Measurements from ENCODE around the gene CCSER1. TPM values are rescaled to one million over a fixed set of nuclear protein-coding genes. Genes with fewer than 3 reads are reported as not detected.

Gene CCSER1
- total RNA-seq, 2 experiments from 2014 or later = not detected

DNA sequence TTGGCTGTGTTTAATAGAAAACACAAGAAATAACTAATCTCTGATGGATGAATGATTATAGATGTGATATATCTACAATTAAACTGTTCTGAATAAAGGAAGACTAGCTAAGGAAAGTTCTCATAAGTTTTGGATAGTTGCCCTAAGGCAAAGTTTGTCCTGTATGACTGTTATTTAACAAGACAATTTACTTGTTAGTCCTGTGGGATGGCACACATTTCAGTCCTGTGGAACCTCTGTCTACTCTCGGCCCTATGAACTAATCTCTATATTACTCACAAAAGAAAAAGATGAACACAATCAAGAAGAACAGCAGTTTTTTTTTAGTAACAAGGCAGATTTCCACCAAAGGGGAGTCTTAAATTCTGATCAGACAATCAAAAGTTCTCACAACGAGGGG lies 314.6 kb downstream of the CCSER1 start:
- ATAC-seq (no peak), DNase-seq (no peak)
- CTCF ChIA-PET = no interaction called here
- Mint-ChIP-seq H3K36me3 (ENCODE audit: low read depth) (no peaks in the 10 kb centered on the region), H3K27me3 (no peaks in the 10 kb centered on the region), H3K9me3 (no peaks in the 10 kb centered on the region), H3K4me1 (ENCODE audit: low read depth) (no peaks in the 10 kb centered on the region), H3K4me3 (no peak overlapping the region), H3K27ac (no peak overlapping the region)
- TF ChIP-seq CTCF (IDR thresholded peaks at IDR 0.05) = no peak
- intact Hi-C loops (cut with micrococcal nuclease) = no loop called here
- POLR2A ChIA-PET = no interaction called here

DNA sequence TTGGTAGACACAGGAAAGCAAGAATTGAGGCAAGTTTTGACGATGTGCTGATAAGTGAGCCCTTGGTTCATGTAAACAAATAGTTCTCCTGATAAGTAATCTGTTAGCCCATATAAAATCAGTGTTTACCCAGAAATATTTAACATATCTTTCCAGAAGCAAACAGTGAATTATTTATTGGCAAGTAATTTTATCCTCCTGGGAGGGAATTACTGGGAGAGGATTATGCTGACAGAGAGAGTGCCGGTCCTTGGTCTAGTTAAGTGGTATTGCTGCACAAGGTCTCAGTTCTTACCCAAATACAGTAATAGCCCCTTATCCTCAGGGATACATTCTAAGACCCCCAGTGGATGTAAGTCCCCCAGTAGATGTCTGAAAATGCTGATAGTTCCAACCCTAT lies 315.4 kb downstream of the CCSER1 start:
- DNase-seq (no peak), ATAC-seq (no peak)
- intact Hi-C loops (cut with micrococcal nuclease) = no loop called here
- ChIA-PET POLR2A (no interaction called here), CTCF (no interaction called here)
- H3K9me3 Mint-ChIP-seq = no peaks in the 10 kb centered on the region
- H3K27me3 Mint-ChIP-seq = no peaks in the 10 kb centered on the region
- no peak overlapping the region for H3K4me3 Mint-ChIP-seq
- H3K36me3 Mint-ChIP-seq (ENCODE audit: low read depth) = no peaks in the 10 kb centered on the region
- no peak for TF ChIP-seq CTCF (IDR thresholded peaks at IDR 0.05)
- no peak overlapping the region for H3K27ac Mint-ChIP-seq
- no peaks in the 10 kb centered on the region for H3K4me1 Mint-ChIP-seq (ENCODE audit: low read depth)

DNA sequence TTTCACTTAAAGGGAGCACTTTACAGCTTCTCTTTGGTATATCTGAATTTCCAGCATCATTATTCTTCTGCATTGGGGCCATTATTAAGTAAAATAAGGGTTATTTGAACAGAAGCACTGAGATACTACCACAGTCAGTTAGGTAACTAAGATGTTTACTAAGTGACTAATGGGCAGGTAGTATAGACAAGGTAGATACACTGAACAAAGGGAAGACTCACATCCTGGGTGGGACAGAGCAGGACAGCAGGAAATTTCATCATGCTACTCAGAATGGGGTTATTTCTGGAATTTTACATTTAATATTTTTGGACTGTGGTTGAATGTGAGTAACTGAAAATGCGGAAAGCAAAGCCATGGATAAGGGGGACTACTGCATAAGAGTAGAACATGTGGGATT lies 316.0 kb downstream of the CCSER1 start:
- no peak for TF ChIP-seq CTCF (IDR thresholded peaks at IDR 0.05)
- no peaks in the 10 kb centered on the region for H3K9me3 Mint-ChIP-seq
- DNase-seq = no peak
- no peak overlapping the region for H3K27ac Mint-ChIP-seq
- H3K27me3 Mint-ChIP-seq = no peaks in the 10 kb centered on the region
- no peak for ATAC-seq
- no peaks in the 10 kb centered on the region for H3K36me3 Mint-ChIP-seq (ENCODE audit: low read depth)
- CTCF ChIA-PET = no interaction called here
- POLR2A ChIA-PET = no interaction called here
- H3K4me3 Mint-ChIP-seq = no peak overlapping the region
- H3K4me1 Mint-ChIP-seq (ENCODE audit: low read depth) = no peaks in the 10 kb centered on the region
- intact Hi-C loops (cut with micrococcal nuclease) = no loop called here

- no peaks in the 10 kb centered on the region for H3K27me3 Mint-ChIP-seq
- no peak overlapping the region for H3K4me3 Mint-ChIP-seq
- no peak for TF ChIP-seq CTCF (IDR thresholded peaks at IDR 0.05)
- no peak for ATAC-seq
- intact Hi-C loops (cut with micrococcal nuclease) = no loop called here
- DNase-seq = no peak
- H3K9me3 Mint-ChIP-seq = no peaks in the 10 kb centered on the region
- no peak overlapping the region for H3K27ac Mint-ChIP-seq
- H3K4me1 Mint-ChIP-seq (ENCODE audit: low read depth) = no peaks in the 10 kb centered on the region
- ChIA-PET POLR2A (no interaction called here), CTCF (no interaction called here)
- no peaks in the 10 kb centered on the region for H3K36me3 Mint-ChIP-seq (ENCODE audit: low read depth)
Observed at GRCh38 chr4:90444904-90445303, 317.7 kb downstream of the CCSER1 start.

DNA sequence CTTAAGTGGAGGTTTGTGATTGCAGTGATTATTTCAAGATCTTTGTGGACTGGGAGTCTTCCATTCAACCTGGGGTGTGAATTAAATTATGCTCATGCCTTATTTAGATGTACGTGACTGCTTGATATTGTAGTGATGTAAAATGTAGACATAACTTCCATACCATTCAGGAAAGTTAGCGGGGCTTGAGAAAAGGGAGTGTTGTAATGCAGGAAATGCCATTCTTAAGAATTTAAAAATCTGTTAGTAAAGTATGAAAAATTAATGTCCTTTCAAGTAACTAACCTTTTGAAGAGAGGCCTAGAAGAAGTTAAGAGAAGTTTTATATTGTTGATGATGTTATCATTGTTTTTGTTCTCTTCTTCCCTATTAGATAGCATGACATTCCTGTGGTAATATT lies 318.2 kb downstream of the CCSER1 start:
- Mint-ChIP-seq H3K27me3 (no peaks in the 10 kb centered on the region), H3K36me3 (ENCODE audit: low read depth) (no peaks in the 10 kb centered on the region), H3K4me3 (no peak overlapping the region), H3K9me3 (no peaks in the 10 kb centered on the region), H3K4me1 (ENCODE audit: low read depth) (no peaks in the 10 kb centered on the region), H3K27ac (no peak overlapping the region)
- DNase-seq (no peak), ATAC-seq (no peak)
- ChIA-PET CTCF (no interaction called here), POLR2A (no interaction called here)
- intact Hi-C loops (cut with micrococcal nuclease) = no loop called here
- TF ChIP-seq CTCF (IDR thresholded peaks at IDR 0.05) = no peak

All from activated CD8-positive, alpha-beta T cell treated with anti-CD3 and anti-CD28 coated beads for 36 hours (primary cell).